HuH-7 (cell line): Measurements from ENCODE around the gene DHRS4L2.

Experiments used
- DNase-seq: peaks from one replicate; pipeline ENCODE4 v3.0.0; 2011; ENCODE audit warnings: low spot score

Gene DHRS4L2

DNA sequence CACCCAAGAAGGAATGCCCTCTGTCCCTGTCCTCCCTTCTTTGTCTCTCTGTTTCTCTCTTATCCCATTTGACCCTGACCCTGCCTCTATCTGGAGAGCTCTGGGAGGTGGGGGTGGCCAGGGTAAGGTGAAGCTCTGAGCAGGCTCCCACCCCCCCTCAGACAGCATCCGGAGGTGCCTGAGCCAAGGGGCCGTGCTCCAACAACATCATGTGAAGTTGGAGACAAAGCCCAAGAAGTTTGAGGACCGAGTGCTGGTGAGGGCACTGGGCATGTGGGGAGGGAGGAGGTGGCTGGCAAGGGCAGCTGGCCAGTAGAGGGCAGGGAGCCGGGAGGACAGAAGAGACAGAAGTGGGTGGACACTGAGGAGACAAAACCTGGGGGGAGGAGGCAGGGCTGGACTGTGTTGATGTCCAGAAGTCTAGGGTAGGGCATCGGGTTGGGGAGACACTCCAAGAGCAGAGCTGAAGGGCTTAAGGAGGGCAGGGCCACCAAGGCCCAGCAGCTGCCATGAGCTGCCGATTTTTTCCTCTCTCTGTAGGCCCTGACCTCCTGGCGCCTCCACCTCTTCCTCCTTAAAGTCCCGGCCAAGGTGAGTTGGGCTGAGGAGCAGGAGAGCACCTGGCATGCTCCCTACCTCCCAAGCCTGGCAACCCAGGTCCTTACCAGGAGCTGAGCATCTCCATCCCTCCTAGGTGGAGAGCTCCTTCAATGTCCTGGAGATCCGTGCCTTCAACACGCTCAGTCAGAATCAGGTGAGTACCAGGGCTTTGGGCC, 65.0 kb downstream of the DHRS4L2 start:
- DNase-seq = peak; percentile 1

DNA sequence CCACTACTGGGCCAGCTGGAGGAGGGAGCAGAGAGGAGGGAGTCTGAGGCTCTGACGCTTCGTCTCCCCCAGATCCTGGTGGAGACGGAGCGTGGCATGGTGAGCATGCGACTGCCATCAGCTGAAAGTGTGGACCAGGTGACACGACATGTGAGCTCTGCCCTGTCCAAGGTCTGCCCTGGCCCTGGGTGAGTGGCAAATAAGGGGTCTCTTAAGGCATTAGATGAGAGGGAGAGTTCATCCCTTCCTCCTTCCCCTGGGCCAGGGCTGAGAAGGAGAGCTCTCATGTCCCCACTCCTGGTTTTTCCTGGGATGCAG, 65.6 kb downstream of the DHRS4L2 start:
- DNase-seq = no peak

DNA sequence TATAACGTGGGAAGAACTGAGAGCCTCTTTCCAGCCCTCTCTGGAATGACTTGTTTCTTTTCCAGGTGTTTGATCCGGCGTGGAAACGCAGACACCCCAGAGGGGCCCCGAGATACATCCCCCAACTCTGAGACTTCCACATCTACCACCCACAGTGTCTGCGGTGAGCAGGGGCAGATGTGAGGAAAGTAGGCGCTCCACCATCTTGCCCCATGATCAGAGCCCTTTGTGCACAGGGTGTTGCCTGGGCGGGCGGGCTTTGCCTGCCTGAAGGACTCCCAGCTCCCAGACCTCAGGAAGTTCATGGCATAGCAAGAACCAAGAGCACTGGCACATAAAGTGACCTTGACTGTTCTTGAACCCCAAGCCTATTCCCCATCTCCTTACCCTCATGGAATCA, 65.9 kb downstream of the DHRS4L2 start:
- DNase-seq = no peak
